ENCODE data around the gene GOLGA6L6.
"Not testable (repeated sequence)": the region's sequence is repeated elsewhere in the genome, so short reads cannot be mapped to it uniquely, and the experiment has no call there.

GRCh38 chr15:20541700-20542099 is at the start of gene GOLGA6L6:
- TF ChIP-seq MYC, CTCF (IDR thresholded peaks at IDR 0.05; ENCODE audit: low read depth, low read length): not testable (repeated sequence)

Data from NB4 (cell line).